ENCODE results near the gene RALGPS2. TPM values are rescaled to one million over a fixed set of nuclear protein-coding genes. Genes with fewer than 3 reads are reported as not detected.
A peak's percentile ranks its signal among the peaks of the same experiment; 100 is the strongest.

RALGPS2 gene
- total and polyA plus RNA-seq, 2 of the 13 experiments (the other 11 are each of a cell fraction or from before 2014, with no cell fraction given), result 15.6 to 36.0 TPM

- TF ChIP-seq AHDC1 (CRISPR knock-in tag; IDR thresholded peaks at IDR 0.05; ENCODE audit: borderline replicate concordance) (no peak), SP1 (IDR thresholded peaks at IDR 0.05) (no peak), SP1 (CRISPR knock-in tag; IDR thresholded peaks at IDR 0.05) (no peak), MYC (CRISPR knock-in tag; IDR thresholded peaks at IDR 0.05; ENCODE audit: borderline replicate concordance) (no peak), ZNF34 (CRISPR knock-in tag; IDR thresholded peaks at IDR 0.05; ENCODE audit: borderline replicate concordance) (no peak), SIX4 (CRISPR knock-in tag; IDR thresholded peaks at IDR 0.05) (peak; percentile 63; the same call in 1 of the 2 replicates), REL (CRISPR knock-in tag; conservative IDR thresholded peaks at IDR 0.05) (no peak), ZNF256 (CRISPR knock-in tag; conservative IDR thresholded peaks at IDR 0.05) (no peak), DR1 (CRISPR knock-in tag; IDR thresholded peaks at IDR 0.05) (no peak), ZNF124 (CRISPR knock-in tag; IDR thresholded peaks at IDR 0.05) (no peak), ZNF782 (CRISPR knock-in tag; IDR thresholded peaks at IDR 0.05; ENCODE audit: borderline replicate concordance) (no peak), E2F5 (CRISPR knock-in tag; conservative IDR thresholded peaks at IDR 0.05) (no peak), TGIF2 (CRISPR knock-in tag; IDR thresholded peaks at IDR 0.05) (no peak), ZNF530 (CRISPR knock-in tag; IDR thresholded peaks at IDR 0.05; ENCODE audit: low read depth) (no peak), PHB2 (IDR thresholded peaks at IDR 0.05; ENCODE audit: partially characterized antibody) (no peak), ARID3A (IDR thresholded peaks at IDR 0.05; ENCODE audit: low read depth, low read length) (peak; percentile 78), ARID5B (CRISPR knock-in tag; IDR thresholded peaks at IDR 0.05) (peak; percentile 94), NPAS2 (CRISPR knock-in tag; IDR thresholded peaks at IDR 0.05; ENCODE audit: borderline replicate concordance) (no peak)
These were observed 194.5 kb downstream of the RALGPS2 start (continued) for GRCh38 chr1:178919581-178919980.

Measured in HepG2 (cell line).